ENCODE measurements around the gene OSBPL2. TPM values are rescaled to one million over a fixed set of nuclear protein-coding genes. Genes with fewer than 3 reads are reported as not detected.

The OSBPL2 gene
- total RNA-seq, 1 donor from 2014 or later: 56.7 TPM

- TF ChIP-seq CTCF (IDR thresholded peaks at IDR 0.05; ENCODE audit: unreplicated experiment): no peak
- Mint-ChIP-seq H3K9me3 (ENCODE audit: low read depth) (no peaks in the 10 kb centered on the region), H3K27me3 (peaks cover 11% of the 10 kb centered on the region), H3K4me1 (ENCODE audit: low read depth) (no peaks in the 10 kb centered on the region), H3K27ac (no peak overlapping the region), H3K36me3 (ENCODE audit: insufficient read depth) (no peaks in the 10 kb centered on the region), H3K4me3 (ENCODE audit: low read depth) (no peak overlapping the region)
- no peak for DNase-seq (ENCODE audit: low spot score, unreplicated experiment)
These were observed 7.0 kb upstream of the OSBPL2 start for GRCh38 chr20:62231292-62231691.

- Mint-ChIP-seq H3K9me3 (ENCODE audit: low read depth) (no peaks in the 10 kb centered on the region), H3K27me3 (peaks cover 3% of the 10 kb centered on the region)
- no peak for DNase-seq (ENCODE audit: low spot score, unreplicated experiment)
These were observed 6.1 kb upstream of the OSBPL2 start for GRCh38 chr20:62232194-62232593.

GRCh38 chr20:62232770-62233645, 5.3 kb upstream of the OSBPL2 start:
- Mint-ChIP-seq H3K27me3 (peaks cover 3% of the 10 kb centered on the region), H3K4me3 (ENCODE audit: low read depth) (no peak overlapping the region), H3K27ac (no peak overlapping the region), H3K4me1 (ENCODE audit: low read depth) (peaks cover 3% of the 10 kb centered on the region), H3K9me3 (ENCODE audit: low read depth) (no peaks in the 10 kb centered on the region), H3K36me3 (ENCODE audit: insufficient read depth) (no peaks in the 10 kb centered on the region)
- no peak for DNase-seq (ENCODE audit: low spot score, unreplicated experiment)
- TF ChIP-seq CTCF (IDR thresholded peaks at IDR 0.05; ENCODE audit: unreplicated experiment): no peak

More at GRCh38 chr20:62232194-62232593, 6.1 kb upstream of the OSBPL2 start:
- H3K4me3 Mint-ChIP-seq (ENCODE audit: low read depth): no peak overlapping the region
- H3K4me1 Mint-ChIP-seq (ENCODE audit: low read depth): no peaks in the 10 kb centered on the region
- H3K36me3 Mint-ChIP-seq (ENCODE audit: insufficient read depth): no peaks in the 10 kb centered on the region
- no peak overlapping the region for H3K27ac Mint-ChIP-seq
- TF ChIP-seq CTCF (IDR thresholded peaks at IDR 0.05; ENCODE audit: unreplicated experiment): no peak

GRCh38 chr20:62233684-62234083, 4.6 kb upstream of the OSBPL2 start:
- TF ChIP-seq CTCF (IDR thresholded peaks at IDR 0.05; ENCODE audit: unreplicated experiment): no peak
- Mint-ChIP-seq H3K27me3 (peaks cover 3% of the 10 kb centered on the region), H3K27ac (no peak overlapping the region), H3K4me3 (ENCODE audit: low read depth) (no peak overlapping the region), H3K36me3 (ENCODE audit: insufficient read depth) (no peaks in the 10 kb centered on the region), H3K9me3 (ENCODE audit: low read depth) (no peaks in the 10 kb centered on the region), H3K4me1 (ENCODE audit: low read depth) (peaks cover 3% of the 10 kb centered on the region)
- DNase-seq (ENCODE audit: low spot score, unreplicated experiment): no peak

- no peak for TF ChIP-seq CTCF (IDR thresholded peaks at IDR 0.05; ENCODE audit: unreplicated experiment)
- H3K9me3 Mint-ChIP-seq (ENCODE audit: low read depth): no peaks in the 10 kb centered on the region
- H3K27me3 Mint-ChIP-seq: peaks cover 3% of the 10 kb centered on the region
- H3K4me1 Mint-ChIP-seq (ENCODE audit: low read depth): peaks cover 4% of the 10 kb centered on the region
- no peak overlapping the region for H3K4me3 Mint-ChIP-seq (ENCODE audit: low read depth)
- no peak overlapping the region for H3K27ac Mint-ChIP-seq
- no peak for DNase-seq (ENCODE audit: low spot score, unreplicated experiment)
- H3K36me3 Mint-ChIP-seq (ENCODE audit: insufficient read depth): no peaks in the 10 kb centered on the region
These were observed 4.0 kb upstream of the OSBPL2 start for GRCh38 chr20:62234339-62234738.
